ENCODE data around the gene RHOBTB3. TPM values are rescaled to one million over a fixed set of nuclear protein-coding genes. Genes with fewer than 3 reads are reported as not detected.

Gene RHOBTB3
- total RNA-seq, 1 donor from 2014 or later: 55.9 TPM

DNA sequence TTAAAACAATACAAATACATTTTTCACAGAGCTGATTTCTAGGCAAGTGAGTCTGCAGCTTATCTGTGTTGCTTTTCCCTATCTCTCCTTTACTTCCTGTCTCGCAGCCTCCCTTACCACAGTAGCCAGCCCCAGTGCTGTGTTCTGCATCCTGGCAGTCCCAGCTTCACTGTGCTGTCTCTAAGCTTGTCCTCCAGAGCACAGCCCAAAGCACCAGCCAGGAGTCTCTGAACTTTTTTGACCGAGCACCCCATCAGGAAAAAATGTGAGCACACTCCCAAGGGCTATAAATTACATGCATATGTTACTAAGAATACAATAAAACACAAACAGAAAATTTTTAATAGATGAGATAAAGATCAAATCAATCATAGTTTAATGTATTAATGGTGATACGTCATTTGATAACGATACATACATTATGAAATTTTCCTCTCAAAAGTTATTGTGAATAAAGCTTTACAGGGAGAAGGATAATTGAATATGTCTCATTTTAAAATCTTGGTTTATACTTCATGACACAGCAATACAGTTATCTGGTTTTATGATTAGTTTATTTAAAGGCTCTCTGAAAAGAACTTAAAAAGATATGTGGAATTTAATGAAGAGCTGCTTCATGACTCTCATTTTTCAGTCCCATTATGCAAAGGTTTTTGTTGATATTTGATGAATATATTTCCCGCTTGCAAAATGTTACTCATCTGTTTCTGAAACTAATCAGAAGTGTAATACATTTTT is 7.3 kb upstream of the RHOBTB3 start:
- Mint-ChIP-seq H3K4me1 (ENCODE audit: low read depth) (peaks cover 33% of the 10 kb centered on the region), H3K27me3 (no peaks in the 10 kb centered on the region), H3K27ac (peak overlapping the region; percentile 78), H3K9me3 (ENCODE audit: low read depth) (no peaks in the 10 kb centered on the region), H3K4me3 (ENCODE audit: low read depth) (no peak overlapping the region), H3K36me3 (ENCODE audit: insufficient read depth) (no peaks in the 10 kb centered on the region)
- DNase-seq (ENCODE audit: low spot score, unreplicated experiment): no peak
- TF ChIP-seq CTCF (IDR thresholded peaks at IDR 0.05; ENCODE audit: unreplicated experiment): no peak

DNA sequence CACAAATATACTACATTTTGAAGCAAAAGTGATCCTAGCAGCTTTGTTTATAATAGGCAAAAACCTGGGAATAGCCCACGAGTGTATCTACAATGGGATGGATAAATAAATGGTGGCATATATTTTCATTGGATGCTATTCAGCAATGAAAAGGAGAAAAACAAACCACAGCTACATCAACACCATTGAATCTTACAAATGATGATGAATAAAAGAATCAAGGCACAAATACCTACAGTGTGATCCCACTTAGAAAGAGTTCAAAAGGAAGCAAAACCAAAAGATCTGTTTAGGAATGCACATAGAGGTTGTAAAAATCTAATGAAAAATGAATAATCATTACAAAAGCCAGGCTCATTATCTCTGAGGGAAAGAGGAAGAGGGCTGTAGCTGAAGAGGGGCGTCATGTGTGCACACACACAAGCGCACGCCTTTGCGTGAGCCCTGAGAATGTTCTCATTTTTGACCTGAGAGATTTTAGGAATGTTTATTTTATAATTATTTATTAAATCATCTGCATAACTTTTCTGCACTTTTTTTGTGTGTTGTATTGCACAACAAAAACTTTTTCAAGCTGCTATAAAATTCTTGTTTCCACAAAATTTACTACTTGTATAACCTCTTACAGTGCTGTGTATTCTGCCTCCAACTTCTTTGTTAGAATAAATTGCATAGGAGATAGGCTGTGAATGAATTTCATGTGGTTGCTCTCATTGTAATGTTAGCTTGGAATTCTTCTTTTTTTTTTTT is 5.9 kb upstream of the RHOBTB3 start:
- peaks cover 42% of the 10 kb centered on the region for H3K4me1 Mint-ChIP-seq (ENCODE audit: low read depth)
- TF ChIP-seq CTCF (IDR thresholded peaks at IDR 0.05; ENCODE audit: unreplicated experiment): no peak
- H3K27me3 Mint-ChIP-seq: no peaks in the 10 kb centered on the region
- H3K9me3 Mint-ChIP-seq (ENCODE audit: low read depth): no peaks in the 10 kb centered on the region
- H3K27ac Mint-ChIP-seq: no peak overlapping the region
- H3K36me3 Mint-ChIP-seq (ENCODE audit: insufficient read depth): no peaks in the 10 kb centered on the region
- DNase-seq (ENCODE audit: low spot score, unreplicated experiment): no peak
- H3K4me3 Mint-ChIP-seq (ENCODE audit: low read depth): no peak overlapping the region

DNA sequence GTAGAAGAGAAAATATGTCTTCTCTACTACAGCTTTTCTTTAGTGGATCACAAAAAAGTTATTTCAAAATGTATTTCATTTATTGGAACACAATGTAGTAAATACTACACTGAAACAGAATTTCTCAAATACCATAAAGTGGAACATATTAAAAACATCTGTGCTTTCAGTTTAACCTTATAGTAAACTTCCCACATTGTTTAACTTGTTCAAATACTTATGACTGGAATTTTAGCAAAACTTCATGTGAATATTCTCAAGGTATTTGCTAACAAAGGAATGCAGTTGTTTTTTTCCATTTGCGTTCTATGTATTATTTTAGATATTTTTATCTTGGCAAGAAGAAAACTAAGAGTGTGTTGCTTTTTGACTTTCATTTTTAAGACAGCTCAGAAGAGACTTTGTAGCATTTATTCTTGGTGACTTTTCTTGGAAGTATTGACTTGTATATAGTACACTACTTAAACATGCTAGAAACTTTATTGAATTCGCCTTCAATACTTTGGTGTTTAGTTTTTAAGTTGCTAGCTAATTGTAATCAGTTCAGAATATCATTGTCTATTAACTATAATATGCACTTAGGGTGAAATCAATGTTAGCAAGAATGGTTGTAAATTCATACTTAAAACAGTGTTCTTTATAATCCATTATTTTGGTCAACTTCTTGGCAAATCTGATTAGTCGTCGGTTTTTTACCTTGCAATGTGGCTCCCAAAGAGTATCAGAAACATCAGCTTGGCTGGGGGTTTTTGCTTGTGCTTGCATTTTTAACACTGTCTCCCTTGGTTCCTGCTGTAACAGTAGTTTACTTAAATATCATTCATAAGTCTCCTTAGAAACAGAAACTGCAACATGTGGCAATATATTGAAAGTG is 5.0 kb upstream of the RHOBTB3 start:
- peaks cover 45% of the 10 kb centered on the region for H3K4me1 Mint-ChIP-seq (ENCODE audit: low read depth)
- H3K27me3 Mint-ChIP-seq: no peaks in the 10 kb centered on the region
- no peak for DNase-seq (ENCODE audit: low spot score, unreplicated experiment)
- no peaks in the 10 kb centered on the region for H3K36me3 Mint-ChIP-seq (ENCODE audit: insufficient read depth)
- no peak overlapping the region for H3K4me3 Mint-ChIP-seq (ENCODE audit: low read depth)
- no peak overlapping the region for H3K27ac Mint-ChIP-seq
- no peaks in the 10 kb centered on the region for H3K9me3 Mint-ChIP-seq (ENCODE audit: low read depth)
- TF ChIP-seq CTCF (IDR thresholded peaks at IDR 0.05; ENCODE audit: unreplicated experiment): no peak

- no peaks in the 10 kb centered on the region for H3K27me3 Mint-ChIP-seq
- no peaks in the 10 kb centered on the region for H3K9me3 Mint-ChIP-seq (ENCODE audit: low read depth)
- H3K4me1 Mint-ChIP-seq (ENCODE audit: low read depth): peaks cover 46% of the 10 kb centered on the region
- H3K36me3 Mint-ChIP-seq (ENCODE audit: insufficient read depth): no peaks in the 10 kb centered on the region
- H3K27ac Mint-ChIP-seq: no peak overlapping the region
- DNase-seq (ENCODE audit: low spot score, unreplicated experiment): no peak
- no peak for TF ChIP-seq CTCF (IDR thresholded peaks at IDR 0.05; ENCODE audit: unreplicated experiment)
- H3K4me3 Mint-ChIP-seq (ENCODE audit: low read depth): no peak overlapping the region
These were observed 4.0 kb upstream of the RHOBTB3 start for GRCh38 chr5:95726811-95727763.
